GM10847 (cell line): ENCODE data around the gene SMYD3.

Experiments used
- POLR2A ChIP-seq: IDR thresholded peaks from 2 replicates; pipeline ENCODE4 v1.6.1; 2011; ENCODE audit not compliant: insufficient read length; ENCODE audit errors: extremely low read depth

Gene SMYD3

GRCh38 chr1:245938046-245938435 is 569.0 kb downstream of the SMYD3 start:
- no peak for TF ChIP-seq POLR2A

- TF ChIP-seq POLR2A: no peak
These were observed 569.6 kb downstream of the SMYD3 start for GRCh38 chr1:245937316-245938045.

- TF ChIP-seq POLR2A: no peak
These were observed 572.7 kb downstream of the SMYD3 start for GRCh38 chr1:245934409-245934808.

- TF ChIP-seq POLR2A: no peak
These were observed 573.5 kb downstream of the SMYD3 start for GRCh38 chr1:245933431-245934045.

- no peak for TF ChIP-seq POLR2A
These were observed 574.6 kb downstream of the SMYD3 start for GRCh38 chr1:245932302-245932972.

- no peak for TF ChIP-seq POLR2A
These were observed 575.6 kb downstream of the SMYD3 start for GRCh38 chr1:245931450-245931849.

- TF ChIP-seq POLR2A: no peak
These were observed 577.9 kb downstream of the SMYD3 start for GRCh38 chr1:245929224-245929623.

GRCh38 chr1:245926888-245927287 is 580.2 kb downstream of the SMYD3 start:
- no peak for TF ChIP-seq POLR2A

GRCh38 chr1:245923215-245923614 is 583.9 kb downstream of the SMYD3 start:
- TF ChIP-seq POLR2A: no peak

- no peak for TF ChIP-seq POLR2A
These were observed 585.7 kb downstream of the SMYD3 start for GRCh38 chr1:245921417-245921816.

GRCh38 chr1:245917403-245917802 is 589.7 kb downstream of the SMYD3 start:
- no peak for TF ChIP-seq POLR2A

- TF ChIP-seq POLR2A: no peak
These were observed 591.2 kb downstream of the SMYD3 start for GRCh38 chr1:245915841-245916240.

- TF ChIP-seq POLR2A: no peak
These were observed 591.7 kb downstream of the SMYD3 start for GRCh38 chr1:245915406-245915805.

GRCh38 chr1:245908543-245908942 is 598.5 kb downstream of the SMYD3 start:
- no peak for TF ChIP-seq POLR2A

GRCh38 chr1:245906207-245906606 is 600.9 kb downstream of the SMYD3 start:
- TF ChIP-seq POLR2A: no peak

GRCh38 chr1:245903851-245904250 is 603.2 kb downstream of the SMYD3 start:
- TF ChIP-seq POLR2A: no peak

GRCh38 chr1:245901565-245901964 is 605.5 kb downstream of the SMYD3 start:
- no peak for TF ChIP-seq POLR2A

GRCh38 chr1:245901037-245901436 is 606.0 kb downstream of the SMYD3 start:
- TF ChIP-seq POLR2A: no peak
